Measurements from ENCODE around the gene SEMA3D. TPM values are rescaled to one million over a fixed set of nuclear protein-coding genes. Genes with fewer than 3 reads are reported as not detected.

Gene SEMA3D
- total and polyA plus RNA-seq, 9 of the 15 experiments (the other 6 are each of a cell fraction or from before 2014, with no cell fraction given), result 0.01 to 0.10 (median 0.04) TPM; not detected in 1

GRCh38 chr7:85215098-85215497 is 28.2 kb upstream of the SEMA3D start (continued):
- TF ChIP-seq ZBTB40 (IDR thresholded peaks at IDR 0.05) (no peak), ZBTB40 (CRISPR knock-in tag; IDR thresholded peaks at IDR 0.05) (no peak), ZNF3 (CRISPR knock-in tag; IDR thresholded peaks at IDR 0.05) (no peak), KLF10 (CRISPR knock-in tag; IDR thresholded peaks at IDR 0.05) (no peak), EHMT2 (IDR thresholded peaks at IDR 0.05) (no peak), MED1 (CRISPR knock-in tag; IDR thresholded peaks at IDR 0.05; ENCODE audit: borderline replicate concordance) (no peak)

Measured in K562 (cell line).